Large intestine (tissue), 12 donors: ENCODE data around the gene LUM. TPM values are rescaled to one million over a fixed set of nuclear protein-coding genes. Genes with fewer than 3 reads are reported as not detected.

ENCODE experiments used
- DNase-seq, 2 donors: peaks; one replicate each; pipeline versions ENCODE4 v3.0.0 to v3.0.0-alpha.2; 2013
- H3K27ac ChIP-seq: one replicate; pipeline ENCODE4 v1.5.1; 2013; ENCODE audit warnings: low read length
- H3K27me3 ChIP-seq: 2 replicates; pipeline ENCODE4 v1.6.1; 2013; ENCODE audit warnings: low read length; ENCODE audit not compliant: control insufficient read depth, insufficient read depth
- H3K36me3 ChIP-seq: 2 replicates; pipeline ENCODE4 v1.6.1; 2013; ENCODE audit warnings: low read length; ENCODE audit not compliant: control insufficient read depth, insufficient read depth
- H3K4me1 ChIP-seq: one replicate; pipeline ENCODE4 v1.6.1; 2013; ENCODE audit warnings: low read length; ENCODE audit not compliant: control insufficient read depth, insufficient read depth
- H3K4me3 ChIP-seq: one replicate; pipeline ENCODE4 v1.5.1; 2013; ENCODE audit warnings: low read length
- H3K9me3 ChIP-seq: one replicate; pipeline ENCODE4 v1.6.1; 2013; ENCODE audit warnings: mild to moderate bottlenecking, low read depth, low read length, moderate library complexity; ENCODE audit not compliant: control insufficient read depth
- WGBS: methylation state at CpG from one replicate; pipeline ENCODE4 v1.1.5; 2013; ENCODE audit warnings: low lambda C conversion rate; ENCODE audit not compliant: insufficient coverage; 5-methylcytosine and 5-hydroxymethylcytosine counted together
- long read RNA-seq, 11 donors: transcript quantifications; one replicate each; lab custom pipeline, GENCODE V29; 2026
- polyA plus RNA-seq: library from polyadenylated mRNA; unstranded; fragments of 120-200 nt; gene quantifications from one replicate; pipeline ENCODE4 v1.2.1, GENCODE V29; 2013

Gene LUM
- 366 TPM for polyA plus RNA-seq
- long read RNA-seq, donor 1, transcript LUM-201 (3 exons, 3,008 nt): major isoform, 37 of 43 reads
- long read RNA-seq, donor 1, partial matches to known transcripts: 6 of 43 reads
- long read RNA-seq, donor 1, other reads (novel, unspliced or antisense): 0 of 43 reads
- long read RNA-seq, donor 2, transcript LUM-201 (3 exons, 3,008 nt): major isoform, 63 of 84 reads
- long read RNA-seq, donor 2, partial matches to known transcripts: 21 of 84 reads
- long read RNA-seq, donor 2, other reads (novel, unspliced or antisense): 0 of 84 reads
- long read RNA-seq, donor 3: 0 reads
- long read RNA-seq, donor 4, partial matches to known transcripts: 0 of 4 reads
- long read RNA-seq, donor 4, other reads (novel, unspliced or antisense): 0 of 4 reads
- long read RNA-seq, donor 5, transcript LUM-201 (3 exons, 3,008 nt): major isoform, 137 of 185 reads
- long read RNA-seq, donor 5, partial matches to known transcripts: 43 of 185 reads
- long read RNA-seq, donor 5, other reads (novel, unspliced or antisense): 5 of 185 reads
- long read RNA-seq, donor 6, transcript LUM-201 (3 exons, 3,008 nt): major isoform, 58 of 74 reads
- long read RNA-seq, donor 6, partial matches to known transcripts: 16 of 74 reads
- long read RNA-seq, donor 6, other reads (novel, unspliced or antisense): 0 of 74 reads
- long read RNA-seq, donor 7, transcript LUM-201 (3 exons, 3,008 nt): major isoform, 83 of 163 reads
- long read RNA-seq, donor 7, partial matches to known transcripts: 80 of 163 reads
- long read RNA-seq, donor 7, other reads (novel, unspliced or antisense): 0 of 163 reads
- long read RNA-seq, donor 8, transcript LUM-201 (3 exons, 3,008 nt): major isoform, 80 of 109 reads
- long read RNA-seq, donor 8, partial matches to known transcripts: 29 of 109 reads
- long read RNA-seq, donor 8, other reads (novel, unspliced or antisense): 0 of 109 reads
- long read RNA-seq, donor 9, transcript LUM-201 (3 exons, 3,008 nt): major isoform, 92 of 114 reads
- long read RNA-seq, donor 9, partial matches to known transcripts: 22 of 114 reads
- long read RNA-seq, donor 9, other reads (novel, unspliced or antisense): 0 of 114 reads
- long read RNA-seq, donor 10, transcript LUM-201 (3 exons, 3,008 nt): major isoform, 82 of 95 reads
- long read RNA-seq, donor 10, partial matches to known transcripts: 13 of 95 reads
- long read RNA-seq, donor 10, other reads (novel, unspliced or antisense): 0 of 95 reads
- long read RNA-seq, donor 11, transcript LUM-201 (3 exons, 3,008 nt): major isoform, 58 of 83 reads
- long read RNA-seq, donor 11, partial matches to known transcripts: 25 of 83 reads
- long read RNA-seq, donor 11, other reads (novel, unspliced or antisense): 0 of 83 reads

- Histone ChIP-seq H3K27me3 (no peaks in the 10 kb centered on the region), H3K27ac (peak within 1 kb of the TSS; percentile 70), H3K4me1 (peaks cover 7% of the 10 kb centered on the region), H3K9me3 (no peaks in the 10 kb centered on the region), H3K36me3 (no peaks in the 10 kb centered on the region), H3K4me3 (peak within 1 kb of the TSS; percentile 37)
- 82% methylated on average over 2 of the region's 7 CpGs for WGBS
- peak; percentile 34 to 62 for DNase-seq
Observed at GRCh38 chr12:91111366-91112325, at the start of gene LUM. Gene LUM (minus strand): TSS chr12:91111494. CDS start chr12:91108979, 2,515 bp downstream.

GRCh38 chr12:91161009-91161408 is 49.7 kb upstream of the LUM start:
- no peaks in the 10 kb centered on the region for H3K9me3 ChIP-seq
- H3K4me1 ChIP-seq: no peaks in the 10 kb centered on the region
- no peak overlapping the region for H3K4me3 ChIP-seq
- no peak for DNase-seq
- no peak overlapping the region for H3K27ac ChIP-seq
- no peaks in the 10 kb centered on the region for H3K27me3 ChIP-seq
- H3K36me3 ChIP-seq: peaks cover 2% of the 10 kb centered on the region

GRCh38 chr12:91155990-91156389 is 44.7 kb upstream of the LUM start:
- WGBS: 100% methylated on average over 1 of the region's 2 CpGs
- peaks cover 2% of the 10 kb centered on the region for H3K36me3 ChIP-seq
- no peaks in the 10 kb centered on the region for H3K27me3 ChIP-seq
- no peaks in the 10 kb centered on the region for H3K9me3 ChIP-seq
- H3K4me3 ChIP-seq: no peak overlapping the region
- H3K4me1 ChIP-seq: no peaks in the 10 kb centered on the region
- DNase-seq: no peak
- no peak overlapping the region for H3K27ac ChIP-seq

- Histone ChIP-seq H3K36me3 (peaks cover 2% of the 10 kb centered on the region), H3K4me3 (no peak overlapping the region), H3K9me3 (no peaks in the 10 kb centered on the region), H3K27ac (no peak overlapping the region), H3K27me3 (no peaks in the 10 kb centered on the region), H3K4me1 (no peaks in the 10 kb centered on the region)
- DNase-seq: no peak
- 25% methylated on average over 1 of the region's 3 CpGs for WGBS
Observed at GRCh38 chr12:91154131-91154530, 42.8 kb upstream of the LUM start.

- Histone ChIP-seq H3K36me3 (no peaks in the 10 kb centered on the region), H3K27me3 (no peaks in the 10 kb centered on the region), H3K27ac (no peak overlapping the region), H3K4me3 (no peak overlapping the region), H3K4me1 (peaks cover 13% of the 10 kb centered on the region), H3K9me3 (no peaks in the 10 kb centered on the region)
- WGBS: no CpG with 5 or more reads among the region's 2 CpGs
- no peak for DNase-seq
Observed at GRCh38 chr12:91144053-91144452, 32.8 kb upstream of the LUM start.

GRCh38 chr12:91143206-91143605 is 31.9 kb upstream of the LUM start:
- no peak for DNase-seq
- Histone ChIP-seq H3K27ac (no peak overlapping the region), H3K27me3 (no peaks in the 10 kb centered on the region), H3K4me1 (peaks cover 16% of the 10 kb centered on the region), H3K4me3 (no peak overlapping the region), H3K9me3 (no peaks in the 10 kb centered on the region), H3K36me3 (no peaks in the 10 kb centered on the region)
- no CpG with 5 or more reads among the region's 3 CpGs for WGBS

GRCh38 chr12:91142221-91142631 is 30.9 kb upstream of the LUM start:
- peaks cover 23% of the 10 kb centered on the region for H3K4me1 ChIP-seq
- whole genome bisulfite sequencing: 0% methylated on average over 2 of the region's 3 CpGs
- H3K27me3 ChIP-seq: no peaks in the 10 kb centered on the region
- H3K4me3 ChIP-seq: no peak overlapping the region
- no peaks in the 10 kb centered on the region for H3K36me3 ChIP-seq
- DNase-seq: peak in 1 of 2 donors; percentile 58
- peak overlapping the region; percentile 1 for H3K27ac ChIP-seq
- no peaks in the 10 kb centered on the region for H3K9me3 ChIP-seq

- Histone ChIP-seq H3K36me3 (no peaks in the 10 kb centered on the region), H3K9me3 (no peaks in the 10 kb centered on the region), H3K27me3 (no peaks in the 10 kb centered on the region), H3K27ac (peak overlapping the region; percentile 28), H3K4me1 (peaks cover 23% of the 10 kb centered on the region), H3K4me3 (no peak overlapping the region)
- DNase-seq: peak; percentile 14 to 37
- WGBS: 0% methylated on average over 1 of the region's 1 CpG
Observed at GRCh38 chr12:91140026-91140931, 29.0 kb upstream of the LUM start.
